HEK293 (cell line): ENCODE results near the gene MAP3K7CL.

Experiments used
- CTCF ChIA-PET: fragments of 350-600 bp; formaldehyde crosslinking; extraction: SDS; loops from one replicate; lab custom pipeline; 2021; ENCODE audit warnings: antibody characterized with exemption; lab: Yijun Ruan, JAX
- POLR2A ChIA-PET: fragments of 300-600 bp; formaldehyde crosslinking; extraction: SDS; loops from one replicate; lab custom pipeline; 2020; ENCODE audit warnings: antibody characterized with exemption, inconsistent platforms; lab: Yijun Ruan, JAX
- H3K27ac ChIP-seq: fragments of 200-500 bp; sonication (Bioruptor generic); 2 replicates; pipeline ENCODE4 v1.5.1; 2014; ENCODE audit warnings: low read depth, low read length, control low read depth, inconsistent platforms; ENCODE audit errors: extremely low read depth
- H3K36me3 ChIP-seq, 2 experiments: fragments of 200-500 bp in 1 of 2; sonication (Bioruptor generic) in 1 of 2; 1 replicate in 1 of 2; 2 replicates in 1 of 2; pipeline ENCODE4 v1.5.1; 2014 to 2017; ENCODE audit warnings: inconsistent platforms in 2 of 2, low read length in 2 of 2; ENCODE audit not compliant: control insufficient read depth in 2 of 2, insufficient read depth in 1 of 2
- H3K4me1 ChIP-seq: fragments of 200-500 bp; sonication (Bioruptor generic); 2 replicates; pipeline ENCODE4 v1.5.1; 2014; ENCODE audit warnings: mild to moderate bottlenecking, low read length, inconsistent platforms; ENCODE audit not compliant: control insufficient read depth, insufficient read depth
- H3K4me3 ChIP-seq: 2 replicates; pipeline ENCODE4 v1.5.1; 2011; ENCODE audit warnings: low read depth, mild to moderate bottlenecking, control low read depth, low read length, moderate library complexity
- H3K9me3 ChIP-seq: fragments of 200-500 bp; sonication (Bioruptor generic); 2 replicates; pipeline ENCODE4 v1.5.1; 2014; ENCODE audit warnings: low read depth, low read length, inconsistent platforms; ENCODE audit not compliant: control insufficient read depth, insufficient read depth
- GLIS2 ChIP-seq: fragments of 450-650 bp; formaldehyde crosslinking; IDR thresholded peaks from 2 replicates; pipeline ENCODE4 v1.5.1; 2016; ENCODE audit warnings: missing biosample characterization, missing genetic modification characterization
- KLF1 ChIP-seq: fragments of 450-650 bp; formaldehyde crosslinking; IDR thresholded peaks from 2 replicates; pipeline ENCODE4 v1.5.1; 2016; ENCODE audit warnings: missing biosample characterization, missing genetic modification characterization
- SP3 ChIP-seq: fragments of 450-650 bp; formaldehyde crosslinking; IDR thresholded peaks from 2 replicates; pipeline ENCODE4 v1.5.1; 2016; ENCODE audit warnings: missing biosample characterization, missing genetic modification characterization
- YY2 ChIP-seq: fragments of 450-650 bp; formaldehyde crosslinking; IDR thresholded peaks from 2 replicates; pipeline ENCODE4 v1.5.1; 2016; ENCODE audit warnings: missing biosample characterization, missing genetic modification characterization
- ZBTB20 ChIP-seq: fragments of 450-650 bp; formaldehyde crosslinking; IDR thresholded peaks from 2 replicates; pipeline ENCODE4 v1.5.1; 2016; ENCODE audit warnings: missing biosample characterization, missing genetic modification characterization
- ZIC2 ChIP-seq: fragments of 450-650 bp; formaldehyde crosslinking; IDR thresholded peaks from 2 replicates; pipeline ENCODE4 v1.5.1; 2016; ENCODE audit warnings: missing biosample characterization, missing genetic modification characterization
- ZNF138 ChIP-seq: fragments of 450-650 bp; formaldehyde crosslinking; IDR thresholded peaks from 2 replicates; pipeline ENCODE4 v1.5.1; 2016; ENCODE audit warnings: missing biosample characterization, missing genetic modification characterization, borderline replicate concordance
- ZNF24 ChIP-seq: fragments of 450-650 bp; formaldehyde crosslinking; IDR thresholded peaks from 2 replicates; pipeline ENCODE4 v1.5.1; 2016; ENCODE audit warnings: missing biosample characterization, missing genetic modification characterization
- ZNF248 ChIP-seq: fragments of 450-650 bp; formaldehyde crosslinking; IDR thresholded peaks from 2 replicates; pipeline ENCODE4 v1.5.1; 2017; ENCODE audit warnings: missing biosample characterization, missing genetic modification characterization
- ZNF37A ChIP-seq: fragments of 450-650 bp; IDR thresholded peaks from 2 replicates; pipeline ENCODE4 v1.5.1; 2018; ENCODE audit warnings: missing biosample characterization, missing genetic modification characterization
- ZNF48 ChIP-seq: fragments of 450-650 bp; formaldehyde crosslinking; IDR thresholded peaks from 2 replicates; pipeline ENCODE4 v1.5.1; 2016; ENCODE audit warnings: missing biosample characterization, missing genetic modification characterization
- ZNF571 ChIP-seq: fragments of 450-650 bp; formaldehyde crosslinking; IDR thresholded peaks from 2 replicates; pipeline ENCODE4 v1.5.0; 2017; ENCODE audit warnings: missing biosample characterization, missing genetic modification characterization
- ZSCAN23 ChIP-seq: fragments of 450-650 bp; formaldehyde crosslinking; IDR thresholded peaks from 2 replicates; pipeline ENCODE4 v1.5.1; 2016; ENCODE audit warnings: missing biosample characterization, missing genetic modification characterization
- TF ChIP-seq, protein P1 (sequence below): fragments of 450-650 bp; formaldehyde crosslinking; IDR thresholded peaks from 2 replicates; pipeline ENCODE4 v1.5.1; 2016; ENCODE audit warnings: missing biosample characterization, missing genetic modification characterization
- TF ChIP-seq, protein P2 (sequence below): fragments of 450-650 bp; formaldehyde crosslinking; IDR thresholded peaks from 2 replicates; pipeline ENCODE4 v1.5.1; 2017; ENCODE audit warnings: missing biosample characterization, missing genetic modification characterization
- TF ChIP-seq, protein P3 (sequence below): fragments of 450-650 bp; formaldehyde crosslinking; IDR thresholded peaks from 2 replicates; pipeline ENCODE4 v1.5.1; 2016; ENCODE audit warnings: missing biosample characterization, missing genetic modification characterization, borderline replicate concordance
- TF ChIP-seq, protein P4 (sequence below): fragments of 450-650 bp; formaldehyde crosslinking; IDR thresholded peaks from 2 replicates; pipeline ENCODE4 v1.5.1; 2016; ENCODE audit warnings: missing biosample characterization, missing genetic modification characterization
- TF ChIP-seq, protein P5 (sequence below): fragments of 450-650 bp; formaldehyde crosslinking; IDR thresholded peaks from 2 replicates; pipeline ENCODE4 v1.5.1; 2016; ENCODE audit warnings: missing biosample characterization, missing genetic modification characterization, low read depth

The MAP3K7CL gene

DNA sequence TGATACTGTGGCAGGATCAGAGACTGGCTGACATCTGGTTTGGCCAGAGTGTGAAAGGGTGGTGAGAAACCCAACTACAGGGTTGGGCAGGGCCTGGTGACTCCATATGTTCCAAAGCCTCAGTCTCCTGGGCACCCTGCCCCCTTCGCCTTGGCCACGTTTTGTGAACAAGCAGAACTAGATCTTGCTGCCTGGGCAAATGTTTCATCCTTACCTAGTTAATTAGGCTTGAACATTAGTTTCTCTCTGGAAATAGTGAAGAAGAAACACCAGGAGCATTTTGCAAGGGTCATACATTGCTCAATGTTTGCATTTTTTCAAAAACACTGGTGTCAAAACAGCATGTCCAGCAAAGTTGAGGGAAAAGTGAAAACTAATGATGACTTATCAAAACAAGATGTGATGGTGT lies 60.5 kb downstream of the MAP3K7CL start:
- TF ChIP-seq ZNF138 (tag by site-specific recombination), result no peak
- TF ChIP-seq, protein P1, sequence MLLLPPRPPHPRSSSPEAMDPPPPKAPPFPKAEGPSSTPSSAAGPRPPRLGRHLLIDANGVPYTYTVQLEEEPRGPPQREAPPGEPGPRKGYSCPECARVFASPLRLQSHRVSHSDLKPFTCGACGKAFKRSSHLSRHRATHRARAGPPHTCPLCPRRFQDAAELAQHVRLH (tag by site-specific recombination), result no peak
- TF ChIP-seq ZNF248, result no peak
- TF ChIP-seq ZNF48 (tag by site-specific recombination), result no peak
- TF ChIP-seq ZNF571 (tag by site-specific recombination), result no peak
- no peak for TF ChIP-seq ZNF37A (tag by site-specific recombination)
- Histone ChIP-seq H3K4me1 (no peaks in the 10 kb centered on the region), H3K9me3 (no peaks in the 10 kb centered on the region), H3K4me3 (no peak overlapping the region), H3K36me3 (no peaks in the 10 kb centered on the region), H3K27ac (no peak overlapping the region)
- POLR2A ChIA-PET, result no interaction called here
- CTCF ChIA-PET, result interaction anchor here (0.7 kb wide), 1 partner anchor 149 kb away, joined by 3 read pairs; no protein-coding TSS in a partner anchor

DNA sequence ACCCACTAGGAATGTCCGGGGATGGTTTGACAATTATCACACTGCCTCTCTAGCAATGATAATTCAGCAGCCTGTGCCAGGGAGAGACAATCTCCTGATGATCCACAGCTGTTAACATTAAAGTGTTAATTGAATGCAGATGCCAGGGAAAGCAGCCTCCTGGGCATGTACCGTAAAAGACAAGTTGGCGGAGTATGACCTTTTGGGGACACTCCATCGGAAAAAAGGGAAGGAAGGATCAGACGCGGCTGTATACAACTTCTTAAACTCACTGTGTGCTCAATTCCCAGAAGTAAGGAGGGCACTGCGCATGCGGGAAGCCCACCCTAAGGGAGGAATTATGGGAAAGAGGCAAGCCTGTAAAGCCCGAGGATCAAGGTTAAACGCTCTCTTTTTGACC lies 62.6 kb downstream of the MAP3K7CL start:
- ChIA-PET CTCF (interaction anchor here (0.6 to 0.7 kb wide), 2 partner anchors 184 to 234 kb away, joined by 3 read pairs; no protein-coding TSS in a partner anchor), POLR2A (no interaction called here)
- Histone ChIP-seq H3K4me1 (no peaks in the 10 kb centered on the region), H3K9me3 (no peaks in the 10 kb centered on the region), H3K36me3 (no peaks in the 10 kb centered on the region), H3K4me3 (no peak overlapping the region), H3K27ac (no peak overlapping the region)
- TF ChIP-seq, protein P2, sequence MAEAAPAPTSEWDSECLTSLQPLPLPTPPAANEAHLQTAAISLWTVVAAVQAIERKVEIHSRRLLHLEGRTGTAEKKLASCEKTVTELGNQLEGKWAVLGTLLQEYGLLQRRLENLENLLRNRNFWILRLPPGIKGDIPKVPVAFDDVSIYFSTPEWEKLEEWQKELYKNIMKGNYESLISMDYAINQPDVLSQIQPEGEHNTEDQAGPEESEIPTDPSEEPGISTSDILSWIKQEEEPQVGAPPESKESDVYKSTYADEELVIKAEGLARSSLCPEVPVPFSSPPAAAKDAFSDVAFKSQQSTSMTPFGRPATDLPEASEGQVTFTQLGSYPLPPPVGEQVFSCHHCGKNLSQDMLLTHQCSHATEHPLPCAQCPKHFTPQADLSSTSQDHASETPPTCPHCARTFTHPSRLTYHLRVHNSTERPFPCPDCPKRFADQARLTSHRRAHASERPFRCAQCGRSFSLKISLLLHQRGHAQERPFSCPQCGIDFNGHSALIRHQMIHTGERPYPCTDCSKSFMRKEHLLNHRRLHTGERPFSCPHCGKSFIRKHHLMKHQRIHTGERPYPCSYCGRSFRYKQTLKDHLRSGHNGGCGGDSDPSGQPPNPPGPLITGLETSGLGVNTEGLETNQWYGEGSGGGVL (tag by site-specific recombination), result no peak
- no peak for TF ChIP-seq YY2 (tag by site-specific recombination)
- TF ChIP-seq, protein P3, sequence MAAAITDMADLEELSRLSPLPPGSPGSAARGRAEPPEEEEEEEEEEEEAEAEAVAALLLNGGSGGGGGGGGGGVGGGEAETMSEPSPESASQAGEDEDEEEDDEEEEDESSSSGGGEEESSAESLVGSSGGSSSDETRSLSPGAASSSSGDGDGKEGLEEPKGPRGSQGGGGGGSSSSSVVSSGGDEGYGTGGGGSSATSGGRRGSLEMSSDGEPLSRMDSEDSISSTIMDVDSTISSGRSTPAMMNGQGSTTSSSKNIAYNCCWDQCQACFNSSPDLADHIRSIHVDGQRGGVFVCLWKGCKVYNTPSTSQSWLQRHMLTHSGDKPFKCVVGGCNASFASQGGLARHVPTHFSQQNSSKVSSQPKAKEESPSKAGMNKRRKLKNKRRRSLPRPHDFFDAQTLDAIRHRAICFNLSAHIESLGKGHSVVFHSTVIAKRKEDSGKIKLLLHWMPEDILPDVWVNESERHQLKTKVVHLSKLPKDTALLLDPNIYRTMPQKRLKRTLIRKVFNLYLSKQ (tag by site-specific recombination), result no peak
- TF ChIP-seq ZNF24 (tag by site-specific recombination), result no peak
- TF ChIP-seq ZIC2 (tag by site-specific recombination), result no peak
- TF ChIP-seq, protein P4, sequence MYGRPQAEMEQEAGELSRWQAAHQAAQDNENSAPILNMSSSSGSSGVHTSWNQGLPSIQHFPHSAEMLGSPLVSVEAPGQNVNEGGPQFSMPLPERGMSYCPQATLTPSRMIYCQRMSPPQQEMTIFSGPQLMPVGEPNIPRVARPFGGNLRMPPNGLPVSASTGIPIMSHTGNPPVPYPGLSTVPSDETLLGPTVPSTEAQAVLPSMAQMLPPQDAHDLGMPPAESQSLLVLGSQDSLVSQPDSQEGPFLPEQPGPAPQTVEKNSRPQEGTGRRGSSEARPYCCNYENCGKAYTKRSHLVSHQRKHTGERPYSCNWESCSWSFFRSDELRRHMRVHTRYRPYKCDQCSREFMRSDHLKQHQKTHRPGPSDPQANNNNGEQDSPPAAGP (tag by site-specific recombination), result no peak
- TF ChIP-seq GLIS2 (tag by site-specific recombination), result no peak
- TF ChIP-seq ZBTB20, result no peak

DNA sequence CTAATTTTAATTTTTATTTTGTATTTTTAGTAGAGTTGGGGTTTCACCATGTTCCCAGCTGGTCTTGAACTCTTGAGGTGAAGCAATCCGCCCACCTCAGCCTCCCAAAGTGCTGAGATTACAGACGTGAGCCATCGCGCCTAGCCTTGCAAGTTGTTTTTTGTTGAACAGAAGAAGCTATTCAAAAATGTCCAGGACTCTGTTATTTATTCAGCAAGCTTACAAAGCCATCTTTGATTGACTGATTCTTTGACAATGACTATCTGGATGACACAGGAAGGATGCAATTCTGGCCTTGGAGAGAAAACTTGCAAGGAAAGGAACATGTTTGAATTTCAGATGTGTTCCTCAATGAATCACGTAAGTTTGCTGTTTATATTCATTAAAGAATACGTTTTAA lies 63.5 kb downstream of the MAP3K7CL start:
- POLR2A ChIA-PET, result no interaction called here
- Histone ChIP-seq H3K4me3 (no peak overlapping the region), H3K27ac (no peak overlapping the region), H3K4me1 (no peaks in the 10 kb centered on the region), H3K9me3 (no peaks in the 10 kb centered on the region), H3K36me3 (no peaks in the 10 kb centered on the region)
- CTCF ChIA-PET, result no interaction called here
- no peak for TF ChIP-seq SP3 (tag by site-specific recombination)
- no peak for TF ChIP-seq ZSCAN23 (tag by site-specific recombination)
- TF ChIP-seq, protein P5, sequence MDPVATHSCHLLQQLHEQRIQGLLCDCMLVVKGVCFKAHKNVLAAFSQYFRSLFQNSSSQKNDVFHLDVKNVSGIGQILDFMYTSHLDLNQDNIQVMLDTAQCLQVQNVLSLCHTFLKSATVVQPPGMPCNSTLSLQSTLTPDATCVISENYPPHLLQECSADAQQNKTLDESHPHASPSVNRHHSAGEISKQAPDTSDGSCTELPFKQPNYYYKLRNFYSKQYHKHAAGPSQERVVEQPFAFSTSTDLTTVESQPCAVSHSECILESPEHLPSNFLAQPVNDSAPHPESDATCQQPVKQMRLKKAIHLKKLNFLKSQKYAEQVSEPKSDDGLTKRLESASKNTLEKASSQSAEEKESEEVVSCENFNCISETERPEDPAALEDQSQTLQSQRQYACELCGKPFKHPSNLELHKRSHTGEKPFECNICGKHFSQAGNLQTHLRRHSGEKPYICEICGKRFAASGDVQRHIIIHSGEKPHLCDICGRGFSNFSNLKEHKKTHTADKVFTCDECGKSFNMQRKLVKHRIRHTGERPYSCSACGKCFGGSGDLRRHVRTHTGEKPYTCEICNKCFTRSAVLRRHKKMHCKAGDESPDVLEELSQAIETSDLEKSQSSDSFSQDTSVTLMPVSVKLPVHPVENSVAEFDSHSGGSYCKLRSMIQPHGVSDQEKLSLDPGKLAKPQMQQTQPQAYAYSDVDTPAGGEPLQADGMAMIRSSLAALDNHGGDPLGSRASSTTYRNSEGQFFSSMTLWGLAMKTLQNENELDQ (tag by site-specific recombination), result no peak
- TF ChIP-seq KLF1 (tag by site-specific recombination), result no peak
